WTC11 (cell line): ENCODE measurements around the gene KCNK15. TPM values are rescaled to one million over a fixed set of nuclear protein-coding genes. Genes with fewer than 3 reads are reported as not detected.

ENCODE experiments used
- ATAC-seq: fragments of 200-7000 bp; cut with Tn5 transposase; 2 replicates; pipeline ENCODE4 v1.10.0; 2021; ENCODE audit warnings: mild to moderate bottlenecking, moderate library complexity
- CTCF ChIA-PET: fragments of 300-600 bp; sonication (Branson Sonifier 250); formaldehyde crosslinking; loops from one replicate; lab custom pipeline; 2021; ENCODE audit warnings: antibody characterized with exemption; lab: Charles Lee
- POLR2A ChIA-PET: fragments of 350-600 bp; sonication (Branson Sonifier 250); formaldehyde crosslinking; loops from one replicate; lab custom pipeline; 2021; ENCODE audit warnings: antibody characterized with exemption; lab: Charles Lee
- DNase-seq: peaks from one replicate; pipeline ENCODE4 v3.0.0; 2021; ENCODE audit warnings: low spot score
- H3K27ac Mint-ChIP-seq: 2 replicates; pipeline ENCODE4 v1.8.0; 2021; ENCODE audit warnings: mixed read lengths
- H3K27me3 Mint-ChIP-seq: 2 replicates; pipeline ENCODE4 v1.8.0; 2021; ENCODE audit warnings: low read depth, mild to moderate bottlenecking, moderate library complexity, mixed read lengths
- H3K36me3 Mint-ChIP-seq: 2 replicates; pipeline ENCODE4 v1.8.0; 2021; ENCODE audit warnings: mixed read lengths
- H3K4me1 Mint-ChIP-seq: 2 replicates; pipeline ENCODE4 v1.8.0; 2022; ENCODE audit warnings: mixed read lengths
- H3K4me3 Mint-ChIP-seq: 2 replicates; pipeline ENCODE4 v1.8.0; 2021; ENCODE audit warnings: mild to moderate bottlenecking, moderate library complexity, mixed read lengths
- H3K9me3 Mint-ChIP-seq: 2 replicates; pipeline ENCODE4 v1.8.0; 2021; ENCODE audit warnings: mixed read lengths
- E2F5 ChIP-seq: sonication (generic); formaldehyde crosslinking; IDR thresholded peaks from 2 replicates; pipeline ENCODE4 v1.8.1; 2022; ENCODE audit warnings: mild to moderate bottlenecking, moderate library complexity, missing genetic modification reagents
- ELF4 ChIP-seq: sonication (generic); formaldehyde crosslinking; IDR thresholded peaks from 2 replicates; pipeline ENCODE4 v1.8.1; 2022; ENCODE audit warnings: low read depth, mild to moderate bottlenecking, moderate library complexity, missing genetic modification reagents
- FOXJ3 ChIP-seq: sonication (generic); formaldehyde crosslinking; IDR thresholded peaks from 2 replicates; pipeline ENCODE4 v1.9.0; 2021; ENCODE audit warnings: missing genetic modification reagents, mild to moderate bottlenecking, borderline replicate concordance
- FOXK1 ChIP-seq: sonication (generic); formaldehyde crosslinking; IDR thresholded peaks from 2 replicates; pipeline ENCODE4 v1.8.0; 2022; ENCODE audit warnings: mild to moderate bottlenecking, moderate library complexity, missing genetic modification reagents
- GTF2I ChIP-seq: fragments of 250-450 bp; sonication (Bioruptor Pico); conservative IDR thresholded peaks from 2 replicates; pipeline ENCODE4 v1.4.0; 2021; ENCODE audit warnings: mild to moderate bottlenecking
- HMGXB4 ChIP-seq: sonication (generic); formaldehyde crosslinking; IDR thresholded peaks from 2 replicates; pipeline ENCODE4 v1.8.1; 2023; ENCODE audit warnings: mild to moderate bottlenecking, moderate library complexity, missing genetic modification reagents
- JAZF1 ChIP-seq: fragments of 250-450 bp; sonication (Bioruptor Pico); IDR thresholded peaks from 2 replicates; pipeline ENCODE4 v1.9.0; 2021; ENCODE audit warnings: moderate library complexity, mild to moderate bottlenecking, inconsistent platforms
- NFATC4 ChIP-seq: fragments of 250-450 bp; sonication (Bioruptor Pico); IDR thresholded peaks from 2 replicates; pipeline ENCODE4 v1.9.0; 2021; ENCODE audit warnings: mild to moderate bottlenecking
- NFE2L1 ChIP-seq: sonication (generic); formaldehyde crosslinking; IDR thresholded peaks from 2 replicates; pipeline ENCODE4 v1.8.1; 2023; ENCODE audit warnings: missing genetic modification reagents
- PREB ChIP-seq: sonication (generic); formaldehyde crosslinking; IDR thresholded peaks from 2 replicates; pipeline ENCODE4 v1.8.1; 2022; ENCODE audit warnings: mild to moderate bottlenecking, missing genetic modification reagents, moderate library complexity, borderline replicate concordance
- ZNF121 ChIP-seq: sonication (generic); formaldehyde crosslinking; IDR thresholded peaks from 2 replicates; pipeline ENCODE4 v1.8.0; 2023; ENCODE audit warnings: missing genetic modification reagents
- ZNF263 ChIP-seq: sonication (generic); formaldehyde crosslinking; IDR thresholded peaks from 2 replicates; pipeline ENCODE4 v1.8.1; 2022; ENCODE audit warnings: low read depth, mild to moderate bottlenecking, moderate library complexity, missing genetic modification reagents
- ZNF671 ChIP-seq: fragments of 250-450 bp; sonication (Bioruptor Pico); IDR thresholded peaks from 2 replicates; pipeline ENCODE4 v1.8.0; 2021; ENCODE audit warnings: mild to moderate bottlenecking
- total RNA-seq: library from RNA; stranded (reverse); gene quantifications from 3 replicates; pipeline ENCODE4 v1.2.3, GENCODE V29; 2021
- TF ChIP-seq, protein P1 (sequence below): sonication (generic); formaldehyde crosslinking; IDR thresholded peaks from 2 replicates; pipeline ENCODE4 v1.8.0; 2022; ENCODE audit warnings: mild to moderate bottlenecking, missing genetic modification reagents
- TF ChIP-seq, protein P2 (sequence below): fragments of 250-450 bp; sonication (Bioruptor Pico); IDR thresholded peaks from 2 replicates; pipeline ENCODE4 v1.8.0; 2021; ENCODE audit warnings: mild to moderate bottlenecking
- TF ChIP-seq, protein P3 (sequence below): sonication (generic); formaldehyde crosslinking; IDR thresholded peaks from 2 replicates; pipeline ENCODE4 v1.8.0; 2022; ENCODE audit warnings: mild to moderate bottlenecking, missing genetic modification reagents
- TF ChIP-seq, protein P4 (sequence below): sonication (generic); formaldehyde crosslinking; IDR thresholded peaks from 2 replicates; pipeline ENCODE4 v1.8.1; 2023; ENCODE audit warnings: mild to moderate bottlenecking, missing genetic modification reagents

KCNK15 gene
- total RNA-seq, 1 experiment from 2014 or later: 0.24 TPM

DNA sequence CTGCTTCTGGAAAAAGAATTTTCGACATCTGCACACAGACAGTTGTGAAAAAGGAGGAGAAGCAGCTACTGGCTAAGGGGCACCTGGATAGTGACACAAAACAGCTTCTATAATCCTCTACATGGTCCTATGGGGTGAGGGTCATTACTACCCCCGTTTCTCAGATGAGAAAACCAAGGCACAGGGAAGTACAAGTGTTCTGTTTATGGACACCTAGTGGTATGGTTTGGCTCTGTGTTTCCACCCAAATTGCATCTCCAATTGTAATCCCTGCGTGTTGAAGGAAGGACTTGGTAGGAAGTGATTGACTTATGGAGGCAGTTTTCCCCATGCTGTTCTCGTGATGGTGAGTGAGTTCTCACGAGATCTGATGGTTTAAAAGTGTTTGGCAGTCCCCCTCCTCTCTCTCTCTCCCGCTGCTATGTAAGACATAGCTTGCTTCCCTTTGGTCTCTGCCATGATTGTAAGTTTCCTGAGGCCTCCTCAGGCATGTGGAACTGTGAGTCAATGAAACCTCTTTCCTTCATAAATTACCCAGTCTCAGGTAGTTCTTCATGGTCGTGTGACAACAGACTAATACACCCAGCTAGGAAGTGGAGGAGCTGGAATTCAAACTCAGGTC, 2.5 kb upstream of the KCNK15 start:
- no peak for DNase-seq
- CTCF ChIA-PET: interaction anchor here (1.0 to 1.6 kb wide), 3 partner anchors 10 to 58 kb away, joined by 3 to 4 read pairs (median 4); no protein-coding TSS in a partner anchor
- Mint-ChIP-seq H3K27me3 (peaks cover 64% of the 10 kb centered on the region), H3K4me1 (peaks cover 18% of the 10 kb centered on the region), H3K36me3 (no peaks in the 10 kb centered on the region)
- TF ChIP-seq FOXJ3 (CRISPR knock-in tag) (no peak), ZNF671 (no peak), JAZF1 (CRISPR knock-in tag) (no peak), NFE2L1 (CRISPR knock-in tag) (no peak), NFATC4 (CRISPR knock-in tag) (no peak), PREB (CRISPR knock-in tag) (no peak), ZNF263 (CRISPR knock-in tag) (no peak), GTF2I (CRISPR knock-in tag) (no peak), ELF4 (CRISPR knock-in tag) (no peak), E2F5 (CRISPR knock-in tag) (no peak), ZNF121 (no peak), HMGXB4 (CRISPR knock-in tag) (no peak), FOXK1 (no peak)
- TF ChIP-seq, protein P1, sequence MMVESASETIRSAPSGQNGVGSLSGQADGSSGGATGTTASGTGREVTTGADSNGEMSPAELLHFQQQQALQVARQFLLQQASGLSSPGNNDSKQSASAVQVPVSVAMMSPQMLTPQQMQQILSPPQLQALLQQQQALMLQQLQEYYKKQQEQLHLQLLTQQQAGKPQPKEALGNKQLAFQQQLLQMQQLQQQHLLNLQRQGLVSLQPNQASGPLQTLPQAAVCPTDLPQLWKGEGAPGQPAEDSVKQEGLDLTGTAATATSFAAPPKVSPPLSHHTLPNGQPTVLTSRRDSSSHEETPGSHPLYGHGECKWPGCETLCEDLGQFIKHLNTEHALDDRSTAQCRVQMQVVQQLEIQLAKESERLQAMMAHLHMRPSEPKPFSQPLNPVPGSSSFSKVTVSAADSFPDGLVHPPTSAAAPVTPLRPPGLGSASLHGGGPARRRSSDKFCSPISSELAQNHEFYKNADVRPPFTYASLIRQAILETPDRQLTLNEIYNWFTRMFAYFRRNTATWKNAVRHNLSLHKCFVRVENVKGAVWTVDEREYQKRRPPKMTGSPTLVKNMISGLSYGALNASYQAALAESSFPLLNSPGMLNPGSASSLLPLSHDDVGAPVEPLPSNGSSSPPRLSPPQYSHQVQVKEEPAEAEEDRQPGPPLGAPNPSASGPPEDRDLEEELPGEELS (CRISPR knock-in tag): no peak
- TF ChIP-seq, protein P2, sequence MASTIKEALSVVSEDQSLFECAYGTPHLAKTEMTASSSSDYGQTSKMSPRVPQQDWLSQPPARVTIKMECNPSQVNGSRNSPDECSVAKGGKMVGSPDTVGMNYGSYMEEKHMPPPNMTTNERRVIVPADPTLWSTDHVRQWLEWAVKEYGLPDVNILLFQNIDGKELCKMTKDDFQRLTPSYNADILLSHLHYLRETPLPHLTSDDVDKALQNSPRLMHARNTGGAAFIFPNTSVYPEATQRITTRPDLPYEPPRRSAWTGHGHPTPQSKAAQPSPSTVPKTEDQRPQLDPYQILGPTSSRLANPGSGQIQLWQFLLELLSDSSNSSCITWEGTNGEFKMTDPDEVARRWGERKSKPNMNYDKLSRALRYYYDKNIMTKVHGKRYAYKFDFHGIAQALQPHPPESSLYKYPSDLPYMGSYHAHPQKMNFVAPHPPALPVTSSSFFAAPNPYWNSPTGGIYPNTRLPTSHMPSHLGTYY (CRISPR knock-in tag): no peak
- TF ChIP-seq, protein P3, sequence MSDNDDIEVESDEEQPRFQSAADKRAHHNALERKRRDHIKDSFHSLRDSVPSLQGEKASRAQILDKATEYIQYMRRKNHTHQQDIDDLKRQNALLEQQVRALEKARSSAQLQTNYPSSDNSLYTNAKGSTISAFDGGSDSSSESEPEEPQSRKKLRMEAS (CRISPR knock-in tag): no peak
- TF ChIP-seq, protein P4, sequence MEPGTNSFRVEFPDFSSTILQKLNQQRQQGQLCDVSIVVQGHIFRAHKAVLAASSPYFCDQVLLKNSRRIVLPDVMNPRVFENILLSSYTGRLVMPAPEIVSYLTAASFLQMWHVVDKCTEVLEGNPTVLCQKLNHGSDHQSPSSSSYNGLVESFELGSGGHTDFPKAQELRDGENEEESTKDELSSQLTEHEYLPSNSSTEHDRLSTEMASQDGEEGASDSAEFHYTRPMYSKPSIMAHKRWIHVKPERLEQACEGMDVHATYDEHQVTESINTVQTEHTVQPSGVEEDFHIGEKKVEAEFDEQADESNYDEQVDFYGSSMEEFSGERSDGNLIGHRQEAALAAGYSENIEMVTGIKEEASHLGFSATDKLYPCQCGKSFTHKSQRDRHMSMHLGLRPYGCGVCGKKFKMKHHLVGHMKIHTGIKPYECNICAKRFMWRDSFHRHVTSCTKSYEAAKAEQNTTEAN (CRISPR knock-in tag): no peak
- TF ChIP-seq, all 79 proteins: peak for 0
- H3K27ac Mint-ChIP-seq: no peak overlapping the region
- H3K4me3 Mint-ChIP-seq: no peak overlapping the region
- peaks cover 8% of the 10 kb centered on the region for H3K9me3 Mint-ChIP-seq
- ATAC-seq: no peak
- POLR2A ChIA-PET: no interaction called here
